Mesangial cell (primary cell): ENCODE results near the gene FRAS1. TPM values are rescaled to one million over a fixed set of nuclear protein-coding genes. Genes with fewer than 3 reads are reported as not detected.

Experiments
- total RNA-seq: library from RNA; depleted of rRNA; stranded (reverse); fragments of >200 nt; gene quantifications from 2 replicates; pipeline ENCODE4 v1.2.3, GENCODE V29; 2015

The FRAS1 gene, protein sequence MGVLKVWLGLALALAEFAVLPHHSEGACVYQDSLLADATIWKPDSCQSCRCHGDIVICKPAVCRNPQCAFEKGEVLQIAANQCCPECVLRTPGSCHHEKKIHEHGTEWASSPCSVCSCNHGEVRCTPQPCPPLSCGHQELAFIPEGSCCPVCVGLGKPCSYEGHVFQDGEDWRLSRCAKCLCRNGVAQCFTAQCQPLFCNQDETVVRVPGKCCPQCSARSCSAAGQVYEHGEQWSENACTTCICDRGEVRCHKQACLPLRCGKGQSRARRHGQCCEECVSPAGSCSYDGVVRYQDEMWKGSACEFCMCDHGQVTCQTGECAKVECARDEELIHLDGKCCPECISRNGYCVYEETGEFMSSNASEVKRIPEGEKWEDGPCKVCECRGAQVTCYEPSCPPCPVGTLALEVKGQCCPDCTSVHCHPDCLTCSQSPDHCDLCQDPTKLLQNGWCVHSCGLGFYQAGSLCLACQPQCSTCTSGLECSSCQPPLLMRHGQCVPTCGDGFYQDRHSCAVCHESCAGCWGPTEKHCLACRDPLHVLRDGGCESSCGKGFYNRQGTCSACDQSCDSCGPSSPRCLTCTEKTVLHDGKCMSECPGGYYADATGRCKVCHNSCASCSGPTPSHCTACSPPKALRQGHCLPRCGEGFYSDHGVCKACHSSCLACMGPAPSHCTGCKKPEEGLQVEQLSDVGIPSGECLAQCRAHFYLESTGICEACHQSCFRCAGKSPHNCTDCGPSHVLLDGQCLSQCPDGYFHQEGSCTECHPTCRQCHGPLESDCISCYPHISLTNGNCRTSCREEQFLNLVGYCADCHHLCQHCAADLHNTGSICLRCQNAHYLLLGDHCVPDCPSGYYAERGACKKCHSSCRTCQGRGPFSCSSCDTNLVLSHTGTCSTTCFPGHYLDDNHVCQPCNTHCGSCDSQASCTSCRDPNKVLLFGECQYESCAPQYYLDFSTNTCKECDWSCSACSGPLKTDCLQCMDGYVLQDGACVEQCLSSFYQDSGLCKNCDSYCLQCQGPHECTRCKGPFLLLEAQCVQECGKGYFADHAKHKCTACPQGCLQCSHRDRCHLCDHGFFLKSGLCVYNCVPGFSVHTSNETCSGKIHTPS (N-terminal part only)
- total RNA-seq = 4.4 and 32.2 TPM in 2 replicates

DNA sequence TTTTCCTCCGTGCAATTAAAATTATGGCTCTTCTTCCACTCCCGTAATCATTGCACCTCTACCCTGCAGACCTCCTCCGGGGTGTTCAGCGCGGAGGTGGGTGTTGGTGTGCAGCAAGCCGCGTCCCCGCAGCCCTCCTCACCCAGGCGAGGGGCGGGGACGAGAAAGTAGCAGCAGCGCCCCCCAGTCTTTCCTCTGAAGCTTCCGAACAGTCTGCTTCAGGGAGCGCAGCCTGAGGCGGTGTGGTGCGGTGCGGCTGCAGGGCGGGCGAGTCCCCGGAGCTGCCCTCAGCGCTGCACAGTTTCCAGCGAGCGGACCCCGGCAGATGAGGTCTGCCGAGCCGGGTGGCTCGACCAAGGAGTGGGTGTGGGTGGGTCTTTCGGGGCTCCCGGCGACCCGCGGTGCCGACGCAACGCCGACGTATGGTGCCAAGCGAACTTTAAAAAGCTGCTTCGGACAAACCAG is at the start of gene FRAS1:
TSS of gene FRAS1 (plus strand) at position 189 of the 465 bp plus-strand sequence. CDS start 687 bp downstream, outside the sequence.

DNA sequence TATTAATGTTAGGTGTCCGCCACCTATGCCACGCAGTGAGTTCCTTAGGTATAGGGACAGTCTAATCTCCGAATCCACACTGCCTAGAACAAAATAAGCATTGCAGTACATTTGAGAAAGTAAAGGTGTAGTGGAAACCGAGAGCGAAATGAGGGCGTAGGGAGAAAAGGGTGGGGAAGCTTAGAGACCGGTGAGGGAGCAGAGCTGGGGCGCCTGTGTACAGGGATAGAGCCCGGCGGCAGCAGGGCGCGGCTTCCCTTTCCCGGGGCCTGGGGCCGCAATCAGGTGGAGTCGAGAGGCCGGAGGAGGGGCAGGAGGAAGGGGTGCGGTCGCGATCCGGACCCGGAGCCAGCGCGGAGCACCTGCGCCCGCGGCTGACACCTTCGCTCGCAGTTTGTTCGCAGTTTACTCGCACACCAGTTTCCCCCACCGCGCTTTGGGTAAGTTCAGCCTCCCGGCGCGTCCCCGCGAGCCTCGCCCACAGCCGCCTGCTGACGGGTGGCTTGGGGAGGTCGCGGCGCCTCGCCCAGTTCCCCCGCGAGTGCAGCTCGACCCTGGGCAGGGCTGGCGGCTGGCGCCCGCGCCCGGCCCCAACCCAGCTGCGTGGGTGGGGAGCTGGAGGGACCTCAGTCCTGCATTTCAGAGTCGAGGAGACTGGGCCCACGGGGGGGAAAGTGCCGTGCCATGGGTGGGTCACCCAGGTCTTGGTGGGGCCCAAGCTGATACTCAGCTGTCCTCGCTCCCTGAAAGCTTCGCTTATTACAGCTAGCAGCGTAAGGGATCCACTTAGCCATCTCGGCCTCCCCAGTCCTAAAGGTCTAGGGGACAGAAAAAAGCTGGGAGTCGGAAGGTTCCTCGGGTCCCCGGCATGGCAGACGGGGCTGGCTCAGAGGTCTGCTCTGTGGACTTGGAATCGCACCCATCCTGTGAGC is 494.6 kb downstream of the FRAS1 start, which contains the start of gene ANXA3:
TSS of gene ANXA3 (plus strand) at position 351 of the 932 bp plus-strand sequence. CDS start 2,704 bp downstream, outside the sequence.

Other genes with a start within 250 kb of the FRAS1 start
- 7.2 and 12.4 TPM in 2 replicates for gene CNOT6L, start 238.0 kb upstream of the FRAS1 start, total RNA-seq
- gene MRPL1, start 194.5 kb upstream of the FRAS1 start, total RNA-seq = 10.3 and 17.9 TPM in 2 replicates